Karpas-422 (cell line): ENCODE measurements around the gene PANX1. TPM values are rescaled to one million over a fixed set of nuclear protein-coding genes. Genes with fewer than 3 reads are reported as not detected.

Experiments
- DNase-seq: peaks from one replicate; pipeline ENCODE4 v3.0.0-alpha.2; 2015
- H2AFZ ChIP-seq: fragments of 200-600 bp; sonication (generic); 2 replicates; pipeline ENCODE4 v1.6.1; 2014; ENCODE audit warnings: antibody characterized with exemption, low read length, mixed read lengths
- H3K27ac ChIP-seq: fragments of 200-600 bp; sonication (generic); 2 replicates; pipeline ENCODE4 v1.5.1; 2014; ENCODE audit warnings: mild to moderate bottlenecking, low read length, moderate library complexity
- H3K27me3 ChIP-seq: fragments of 200-600 bp; sonication (generic); 2 replicates; pipeline ENCODE4 v1.6.1; 2014; ENCODE audit warnings: low read length, mixed read lengths
- H3K36me3 ChIP-seq: fragments of 200-600 bp; sonication (generic); 2 replicates; pipeline ENCODE4 v1.6.1; 2014; ENCODE audit warnings: low read length, mixed read lengths; ENCODE audit not compliant: insufficient read depth
- H3K4me1 ChIP-seq: fragments of 200-600 bp; sonication (generic); 2 replicates; pipeline ENCODE4 v1.6.1; 2014; ENCODE audit warnings: mild to moderate bottlenecking, low read length, mixed read lengths
- H3K4me2 ChIP-seq: fragments of 200-600 bp; sonication (generic); 2 replicates; pipeline ENCODE4 v1.6.1; 2014; ENCODE audit warnings: low read length, low read depth, mild to moderate bottlenecking; ENCODE audit not compliant: poor library complexity, severe bottlenecking
- H3K4me3 ChIP-seq: fragments of 200-600 bp; sonication (generic); 2 replicates; pipeline ENCODE4 v1.5.1; 2014; ENCODE audit warnings: mild to moderate bottlenecking, antibody characterized with exemption, low read length, mixed read lengths
- H3K79me2 ChIP-seq: fragments of 200-600 bp; sonication (generic); 2 replicates; pipeline ENCODE4 v1.6.1; 2014; ENCODE audit warnings: mild to moderate bottlenecking, low read length, mixed read lengths
- H3K9ac ChIP-seq: fragments of 200-600 bp; sonication (generic); 2 replicates; pipeline ENCODE4 v1.6.0; 2014; ENCODE audit warnings: low read length
- H3K9me2 ChIP-seq: fragments of 200-600 bp; sonication (generic), shearing (Covaris generic); replicated peaks from 2 replicates; pipeline ENCODE4 v1.6.0; 2014; ENCODE audit warnings: mild to moderate bottlenecking, low read length, moderate library complexity; ENCODE audit not compliant: insufficient read depth
- H3K9me3 ChIP-seq: fragments of 300-700, 200-600 bp; sonication (generic); 2 replicates; pipeline ENCODE4 v1.6.1; 2014; ENCODE audit warnings: low read length, mixed read lengths
- H4K20me1 ChIP-seq: fragments of 200-600 bp; sonication (generic); 2 replicates; pipeline ENCODE4 v1.6.1; 2014; ENCODE audit warnings: mild to moderate bottlenecking, antibody characterized with exemption, low read length, low read depth; ENCODE audit not compliant: insufficient read depth
- total RNA-seq: library from RNA; depleted of rRNA; stranded (reverse); fragments of >200 nt; shearing (Covaris generic); gene quantifications from 2 replicates; pipeline ENCODE4 v1.2.3, GENCODE V29; 2014; ENCODE audit warnings: low replicate concordance

The PANX1 gene
- total RNA-seq, 1 experiment from 2014 or later, result 17.0 TPM

- H4K20me1 ChIP-seq, result peaks cover 59% of the 10 kb centered on the region
- peak overlapping the region; percentile 91 for H3K4me2 ChIP-seq
- H3K9me2 ChIP-seq, result no peaks in the 10 kb centered on the region
- peak overlapping the region; percentile 75; the same call in 1 of the 2 replicates for H3K4me3 ChIP-seq
- peaks cover 26% of the 10 kb centered on the region for H3K4me1 ChIP-seq
- no peak overlapping the region for H2AFZ ChIP-seq
- H3K9me3 ChIP-seq, result peaks cover 3% of the 10 kb centered on the region; the same call in 1 of the 2 replicates
- H3K27ac ChIP-seq, result no peak overlapping the region
- peak; percentile 58 for DNase-seq
- H3K79me2 ChIP-seq, result 0 out of 2 replicates have a peak, but pooled peaks cover 3% of the 10 kb centered on the region
- no peaks in the 10 kb centered on the region for H3K36me3 ChIP-seq
- peak overlapping the region; percentile 77 for H3K9ac ChIP-seq
- no peaks in the 10 kb centered on the region for H3K27me3 ChIP-seq
Observed at GRCh38 chr11:94130298-94131046, 1.8 kb downstream of the PANX1 start.

- DNase-seq, result no peak
- no peaks in the 10 kb centered on the region for H3K9me2 ChIP-seq
- no peak overlapping the region for H3K4me3 ChIP-seq
- peaks cover 66% of the 10 kb centered on the region for H4K20me1 ChIP-seq
- H2AFZ ChIP-seq, result no peak overlapping the region
- no peaks in the 10 kb centered on the region for H3K27me3 ChIP-seq
- no peak overlapping the region for H3K27ac ChIP-seq
- H3K9ac ChIP-seq, result no peak overlapping the region
- H3K36me3 ChIP-seq, result no peaks in the 10 kb centered on the region
- H3K9me3 ChIP-seq, result no peaks in the 10 kb centered on the region
- H3K79me2 ChIP-seq, result 0 out of 2 replicates have a peak, but pooled peaks cover 3% of the 10 kb centered on the region
- H3K4me1 ChIP-seq, result peaks cover 26% of the 10 kb centered on the region
- peak overlapping the region; percentile 91 for H3K4me2 ChIP-seq
Observed at GRCh38 chr11:94131047-94131717, 2.5 kb downstream of the PANX1 start.

GRCh38 chr11:94131718-94132115, 3.1 kb downstream of the PANX1 start:
- H4K20me1 ChIP-seq, result peaks cover 69% of the 10 kb centered on the region
- H3K9me2 ChIP-seq, result no peaks in the 10 kb centered on the region
- H2AFZ ChIP-seq, result no peak overlapping the region
- H3K27ac ChIP-seq, result no peak overlapping the region
- no peaks in the 10 kb centered on the region for H3K36me3 ChIP-seq
- peaks cover 26% of the 10 kb centered on the region for H3K4me1 ChIP-seq
- no peaks in the 10 kb centered on the region for H3K9me3 ChIP-seq
- no peak overlapping the region for H3K9ac ChIP-seq
- no peak overlapping the region for H3K4me3 ChIP-seq
- H3K4me2 ChIP-seq, result no peak overlapping the region
- DNase-seq, result no peak
- H3K27me3 ChIP-seq, result no peaks in the 10 kb centered on the region
- H3K79me2 ChIP-seq, result 0 out of 2 replicates have a peak, but pooled peaks cover 3% of the 10 kb centered on the region

GRCh38 chr11:94132152-94132558, 3.5 kb downstream of the PANX1 start:
- Histone ChIP-seq H3K4me1 (peaks cover 26% of the 10 kb centered on the region), H3K27me3 (no peaks in the 10 kb centered on the region), H2AFZ (no peak overlapping the region), H3K27ac (no peak overlapping the region), H3K4me2 (no peak overlapping the region), H4K20me1 (peaks cover 70% of the 10 kb centered on the region), H3K9me2 (no peaks in the 10 kb centered on the region), H3K9ac (no peak overlapping the region), H3K79me2 (0 out of 2 replicates have a peak, but pooled peaks cover 3% of the 10 kb centered on the region), H3K9me3 (no peaks in the 10 kb centered on the region), H3K36me3 (no peaks in the 10 kb centered on the region), H3K4me3 (no peak overlapping the region)
- no peak for DNase-seq

- no peak for DNase-seq
- Histone ChIP-seq H3K79me2 (peaks cover 4% of the 10 kb centered on the region; the same call in 1 of the 2 replicates), H3K27ac (no peak overlapping the region), H3K27me3 (no peaks in the 10 kb centered on the region), H3K4me2 (no peak overlapping the region), H2AFZ (no peak overlapping the region), H4K20me1 (peaks cover 72% of the 10 kb centered on the region), H3K9me2 (no peaks in the 10 kb centered on the region), H3K9me3 (no peaks in the 10 kb centered on the region), H3K36me3 (no peaks in the 10 kb centered on the region), H3K4me3 (no peak overlapping the region), H3K4me1 (peaks cover 19% of the 10 kb centered on the region), H3K9ac (no peak overlapping the region)
Observed at GRCh38 chr11:94132823-94133408, 4.3 kb downstream of the PANX1 start.

- no peak overlapping the region for H3K27ac ChIP-seq
- no peak overlapping the region for H3K4me2 ChIP-seq
- H2AFZ ChIP-seq, result no peak overlapping the region
- H3K9me3 ChIP-seq, result no peaks in the 10 kb centered on the region
- no peak overlapping the region for H3K9ac ChIP-seq
- no peak for DNase-seq
- no peaks in the 10 kb centered on the region for H3K36me3 ChIP-seq
- H3K4me1 ChIP-seq, result peaks cover 13% of the 10 kb centered on the region
- no peaks in the 10 kb centered on the region for H3K27me3 ChIP-seq
- no peaks in the 10 kb centered on the region for H3K9me2 ChIP-seq
- peaks cover 81% of the 10 kb centered on the region for H4K20me1 ChIP-seq
- no peak overlapping the region for H3K4me3 ChIP-seq
- peaks cover 11% of the 10 kb centered on the region; the same call in 1 of the 2 replicates for H3K79me2 ChIP-seq
Observed at GRCh38 chr11:94133752-94134151, 5.1 kb downstream of the PANX1 start.

GRCh38 chr11:94134651-94135512, 6.2 kb downstream of the PANX1 start:
- no peaks in the 10 kb centered on the region for H3K36me3 ChIP-seq
- DNase-seq, result no peak
- H3K79me2 ChIP-seq, result peaks cover 19% of the 10 kb centered on the region; the same call in 1 of the 2 replicates
- no peak overlapping the region for H3K4me2 ChIP-seq
- H3K9ac ChIP-seq, result no peak overlapping the region
- no peaks in the 10 kb centered on the region for H3K27me3 ChIP-seq
- no peaks in the 10 kb centered on the region for H3K9me2 ChIP-seq
- H3K27ac ChIP-seq, result no peak overlapping the region
- no peaks in the 10 kb centered on the region for H3K9me3 ChIP-seq
- H4K20me1 ChIP-seq, result peaks cover 86% of the 10 kb centered on the region
- H2AFZ ChIP-seq, result no peak overlapping the region
- H3K4me1 ChIP-seq, result peaks cover 5% of the 10 kb centered on the region
- H3K4me3 ChIP-seq, result no peak overlapping the region
